ENCODE measurements around the gene WNT8A.
"Not testable (repeated sequence)": the region's sequence is repeated elsewhere in the genome, so short reads cannot be mapped to it uniquely, and the experiment has no call there.

The WNT8A gene

GRCh38 chr5:138083702-138084101, at the start of gene WNT8A:
Gene WNT8A, plus strand, starts transcription at chr5:138084033. Its CDS starts 95 bp downstream, at chr5:138084128.
- DNase-seq, result no peak

GRCh38 chr5:138035605-138036537, 48.0 kb upstream of the WNT8A start:
- DNase-seq, result peak; percentile 74

- no peak for DNase-seq
Observed at GRCh38 chr5:138037271-138037670, 46.6 kb upstream of the WNT8A start.

GRCh38 chr5:138037907-138038633, 45.8 kb upstream of the WNT8A start:
- DNase-seq, result no peak

DNA sequence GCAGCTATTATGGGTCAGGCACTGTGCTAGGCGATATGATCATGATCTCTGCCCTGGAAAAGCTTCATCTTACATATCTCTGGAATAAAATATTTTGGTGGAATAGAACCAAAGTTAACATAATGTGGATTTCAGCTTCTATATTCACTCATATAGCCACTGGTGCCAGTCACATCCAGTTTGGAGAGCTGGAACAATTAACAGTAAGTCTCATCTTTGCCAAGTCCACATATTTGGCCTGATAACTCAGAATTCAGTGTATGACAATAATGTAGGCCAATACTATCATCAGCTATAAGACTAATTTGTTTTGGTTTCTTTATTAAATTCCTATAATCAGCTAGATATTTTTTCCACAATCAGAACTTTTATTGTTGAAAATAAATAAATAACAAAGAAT, 45.0 kb upstream of the WNT8A start:
- DNase-seq, result no peak

DNA sequence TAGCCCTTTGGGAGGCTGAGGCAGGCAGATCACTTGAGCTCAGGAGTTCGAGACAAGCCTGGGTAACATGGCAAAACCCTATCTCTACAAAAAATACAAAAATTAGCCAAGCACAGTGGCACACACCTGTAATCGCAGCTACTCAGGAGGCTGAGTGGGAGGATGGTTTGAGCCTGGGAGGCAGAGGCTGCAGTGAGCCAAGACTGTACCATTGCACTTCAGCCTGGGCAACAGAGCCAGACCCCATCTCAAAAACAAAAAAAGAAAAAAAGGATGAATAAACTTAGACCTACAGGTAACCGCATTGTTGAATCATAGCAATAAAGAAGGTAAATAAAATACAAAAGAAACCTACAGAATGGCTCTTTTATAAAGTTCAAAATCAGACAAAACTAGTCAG, 38.5 kb upstream of the WNT8A start:
- not testable (repeated sequence) for DNase-seq

- no peak for DNase-seq
Observed at GRCh38 chr5:138051441-138052296, 32.2 kb upstream of the WNT8A start.

DNA sequence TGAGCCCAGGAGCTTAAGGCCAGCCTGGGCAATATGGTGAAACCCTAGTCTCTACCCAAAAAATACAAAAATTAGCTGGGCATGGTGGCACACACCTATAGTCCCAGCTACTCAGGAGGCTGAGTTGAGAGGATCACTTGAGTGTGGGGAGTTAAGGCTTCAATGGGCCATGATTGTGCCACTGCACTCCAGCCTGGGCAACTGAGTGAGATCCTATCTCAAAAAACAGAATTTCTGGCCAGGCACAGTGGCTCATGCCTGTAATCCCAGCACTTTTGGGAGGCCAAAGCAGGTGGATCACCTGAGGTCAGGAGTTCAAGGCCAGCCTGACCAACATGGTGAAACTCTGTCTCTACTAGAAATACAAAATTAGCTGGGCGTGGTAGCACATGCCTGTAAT, 31.1 kb upstream of the WNT8A start:
- DNase-seq, result not testable (repeated sequence)

GRCh38 chr5:138053554-138053953, 30.3 kb upstream of the WNT8A start:
- no peak for DNase-seq

GRCh38 chr5:138054206-138054605, 29.6 kb upstream of the WNT8A start:
- no peak for DNase-seq

DNA sequence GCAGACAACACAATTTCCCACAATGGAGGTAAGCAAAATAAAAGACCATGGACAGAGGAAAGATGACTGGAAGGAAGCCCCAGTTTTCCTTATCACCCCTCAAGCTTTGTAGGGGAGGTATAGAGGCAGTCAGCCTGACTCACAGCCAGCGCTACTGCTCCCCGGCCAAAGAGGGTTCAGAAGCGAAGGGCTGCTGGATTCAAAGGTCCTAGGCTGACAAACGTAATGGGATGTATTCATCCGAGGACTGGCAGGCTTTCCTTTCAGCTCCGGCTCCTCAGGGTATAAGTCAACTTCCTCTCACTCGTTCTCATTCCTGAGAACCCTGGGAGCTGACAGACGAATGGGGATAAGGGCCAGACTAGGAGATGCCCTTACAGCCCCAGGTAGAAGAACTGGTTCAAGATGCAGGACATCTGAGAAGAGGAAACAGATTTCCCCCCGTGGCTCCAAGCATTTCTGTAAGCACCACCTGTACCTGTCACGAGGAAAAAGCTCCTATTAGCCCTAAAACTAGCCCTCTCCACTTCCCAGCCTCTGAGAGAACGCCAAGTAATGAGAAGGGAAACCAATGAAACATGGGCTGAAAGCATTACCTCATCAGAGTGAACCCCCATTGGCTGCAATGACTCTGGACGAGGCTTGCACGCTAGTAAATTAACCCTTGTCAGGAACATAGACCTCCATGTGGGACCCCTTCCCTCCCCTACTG, 28.8 kb upstream of the WNT8A start:
- DNase-seq, result no peak

DNA sequence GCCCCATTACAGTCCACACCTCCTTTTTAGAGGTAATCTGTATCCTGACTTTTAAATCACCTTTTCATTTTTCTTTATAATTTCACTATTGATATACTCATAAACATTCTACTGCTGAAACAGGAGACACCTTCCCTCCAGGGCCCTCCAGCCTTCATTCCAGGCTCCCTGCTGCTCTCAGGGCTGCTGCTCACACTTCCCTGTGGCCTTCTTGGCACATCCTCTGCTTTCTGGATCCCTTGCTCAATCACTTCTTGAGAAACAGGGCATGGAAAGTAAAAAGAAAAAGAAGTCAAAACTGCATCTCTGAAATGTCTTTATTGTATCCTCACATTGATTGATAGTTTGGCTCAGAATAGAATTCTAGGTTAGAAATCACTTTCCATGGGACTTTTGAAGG, 19.3 kb upstream of the WNT8A start:
- DNase-seq, result no peak

DNA sequence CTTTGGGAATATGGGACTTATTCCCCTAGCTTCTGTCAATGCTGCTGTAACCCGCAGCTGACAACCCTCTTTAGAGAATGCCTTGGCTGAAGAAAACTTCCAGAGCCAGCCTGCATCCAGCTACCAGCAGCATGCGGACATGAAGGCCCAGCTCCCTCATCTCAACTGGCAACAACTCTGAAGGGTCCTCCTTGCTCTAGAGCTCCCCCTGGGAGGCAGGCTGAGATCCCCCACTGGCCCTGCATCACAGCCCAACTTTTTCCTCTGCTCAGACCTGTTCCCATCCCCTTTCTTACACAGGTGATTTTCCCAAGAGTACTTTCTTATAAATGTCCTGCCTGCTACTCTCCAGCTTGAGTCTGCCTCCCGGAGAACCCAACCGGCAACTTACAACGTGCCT, 18.7 kb upstream of the WNT8A start:
- no peak for DNase-seq

DNA sequence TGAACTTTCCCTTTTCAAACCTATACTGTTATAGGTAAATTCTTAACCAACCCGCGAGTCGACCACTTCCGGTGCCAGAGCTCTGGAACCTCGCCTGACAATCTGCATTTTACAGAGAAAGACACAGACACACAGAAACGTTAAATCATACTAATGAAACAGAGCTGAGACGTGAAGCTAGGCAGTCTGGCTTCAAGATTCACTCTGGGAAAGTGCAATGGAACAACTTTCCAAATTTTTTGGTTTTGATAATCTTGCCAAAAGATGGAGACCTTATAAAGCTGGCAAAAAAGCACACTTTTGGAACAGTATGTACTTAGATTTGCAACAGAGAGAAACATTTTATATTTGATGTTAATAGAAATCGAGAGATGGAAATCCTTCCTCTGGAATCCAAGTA, 15.9 kb upstream of the WNT8A start:
- DNase-seq, result no peak

DNA sequence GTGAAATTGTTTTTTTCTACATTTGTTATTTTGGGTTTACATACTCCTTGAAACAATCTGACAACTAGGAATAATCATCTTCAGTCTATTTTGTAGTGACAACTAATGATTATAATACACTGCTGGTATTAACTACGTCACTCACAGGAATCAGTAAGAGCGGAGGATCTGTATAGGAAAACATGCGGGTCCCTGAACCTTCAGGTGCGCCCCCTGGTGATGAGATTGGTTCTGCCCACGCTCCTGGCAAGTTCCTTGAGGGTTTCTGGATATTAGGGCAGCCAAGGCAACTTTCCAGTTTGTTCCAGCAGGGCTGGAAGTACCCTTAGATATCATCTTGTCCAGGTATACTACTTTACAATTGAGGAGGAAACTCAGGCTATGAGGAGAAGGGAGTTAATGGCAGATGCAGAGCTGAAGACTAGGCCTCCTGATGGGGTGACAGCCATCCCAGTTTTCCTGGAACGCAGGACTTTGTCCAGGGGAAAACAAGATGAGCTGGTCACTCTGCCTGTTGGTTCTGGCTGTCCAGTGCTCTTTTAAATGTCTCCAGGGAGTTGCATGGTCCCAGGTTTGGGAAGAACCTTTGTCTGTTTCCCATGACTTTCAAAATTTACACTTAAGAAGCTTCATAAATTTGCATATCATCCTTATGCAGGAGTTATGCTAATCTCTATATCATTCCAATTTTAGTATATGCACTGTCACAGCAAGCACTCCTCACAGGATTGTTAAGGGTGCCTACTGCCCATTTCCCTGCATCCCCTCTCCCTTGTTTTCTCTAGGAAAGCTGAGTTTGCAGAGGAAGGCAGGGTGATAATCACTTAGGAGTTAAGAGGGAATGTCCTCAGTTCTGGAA, 14.9 kb upstream of the WNT8A start:
- peak; percentile 60 for DNase-seq

- DNase-seq, result not testable (repeated sequence)
Observed at GRCh38 chr5:138070026-138070425, 13.8 kb upstream of the WNT8A start.

DNA sequence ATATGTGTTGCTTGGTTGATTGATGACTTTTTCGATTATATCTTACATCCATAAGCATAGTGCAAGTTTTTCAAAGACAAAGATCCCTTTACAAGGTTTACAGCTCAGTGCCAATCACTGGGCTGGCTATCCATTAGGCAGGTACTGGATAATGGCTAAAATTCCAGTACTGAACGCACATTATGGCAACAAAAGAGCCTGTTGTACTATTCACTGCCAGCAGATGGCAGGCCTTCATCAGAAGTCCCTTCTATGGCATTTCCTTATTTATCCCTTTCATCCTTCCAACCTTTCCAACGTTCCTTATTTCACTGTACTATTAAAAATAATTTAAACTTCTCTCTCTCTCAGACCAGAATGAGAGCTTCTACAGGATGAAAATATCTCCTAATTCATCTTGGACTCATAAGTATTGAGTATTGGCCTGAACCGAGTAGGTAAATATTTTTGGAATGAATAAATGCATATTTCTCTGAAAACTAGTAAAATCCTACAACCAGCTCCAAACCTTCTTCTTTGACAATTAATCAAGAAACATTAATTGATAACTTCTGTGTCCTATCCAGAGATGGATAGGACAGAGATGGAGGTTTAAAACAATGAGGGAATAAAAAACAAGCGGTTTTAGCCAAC, 6.7 kb upstream of the WNT8A start:
- peak; percentile 29 for DNase-seq

DNA sequence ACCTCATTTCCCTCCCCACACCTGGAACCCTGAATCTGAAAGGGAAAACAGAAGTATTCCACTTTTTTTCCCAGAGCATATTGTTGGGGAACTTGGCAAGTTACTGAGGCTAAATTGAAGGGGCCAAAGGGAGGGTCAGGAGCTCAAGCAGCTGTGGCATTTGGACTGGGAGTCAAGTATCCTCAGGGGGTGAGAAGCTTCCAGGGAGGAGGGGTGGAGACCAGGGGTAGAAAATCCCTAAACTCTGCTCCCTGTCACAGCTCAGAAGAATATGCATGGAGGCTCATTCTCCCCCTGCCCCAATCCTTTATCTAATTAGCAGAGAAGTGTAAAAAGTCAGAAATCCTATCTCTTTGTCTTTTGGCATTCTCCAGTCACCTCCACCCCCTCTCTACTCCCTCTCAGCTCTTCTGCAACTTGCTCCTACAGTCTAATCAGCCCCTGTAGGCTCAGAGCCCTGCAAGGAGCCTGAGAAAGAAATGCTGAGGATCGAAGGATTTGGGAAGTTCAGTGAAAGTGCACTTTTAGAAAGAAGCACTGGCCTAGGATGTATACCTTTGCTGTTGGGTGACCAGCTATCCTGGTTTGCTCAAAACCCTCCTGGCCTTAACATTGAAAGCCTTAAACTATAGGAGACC, 5.7 kb upstream of the WNT8A start:
- DNase-seq, result no peak

GRCh38 chr5:138082033-138082432, 1.8 kb upstream of the WNT8A start:
- DNase-seq, result no peak

DNA sequence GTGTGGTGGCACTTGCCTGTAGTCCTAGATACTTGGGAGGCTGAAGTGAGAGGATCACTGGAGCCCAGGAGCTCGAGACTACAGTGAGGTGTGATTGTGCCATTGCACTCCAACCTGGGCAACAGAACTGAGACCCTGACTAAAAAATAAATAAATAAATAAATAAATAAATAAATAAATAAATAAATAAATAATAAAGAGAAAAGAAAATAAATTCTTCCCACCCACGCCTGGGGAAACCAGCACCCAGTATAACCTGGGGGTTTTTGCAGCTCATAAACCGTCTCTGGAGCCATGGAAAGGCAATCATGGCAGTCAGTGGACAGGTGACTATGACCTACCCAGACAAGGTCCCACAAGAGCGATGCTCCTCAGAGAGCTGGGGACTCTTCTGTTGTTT, 7.9 kb downstream of the WNT8A start:
- DNase-seq, result no peak
